ENCODE measurements around the gene CNIH3.

Gene CNIH3

GRCh38 chr1:224616756-224617409 lies 766 bp downstream of the CNIH3 start:
- FAIRE-seq: no peak

- FAIRE-seq: no peak
These were observed 1.6 kb downstream of the CNIH3 start for GRCh38 chr1:224617410-224618355.

GRCh38 chr1:224619209-224619608 lies 3.1 kb downstream of the CNIH3 start:
- FAIRE-seq: no peak

- FAIRE-seq: no peak
These were observed 4.0 kb downstream of the CNIH3 start for GRCh38 chr1:224620105-224620504.

- FAIRE-seq: no peak
These were observed 5.9 kb downstream of the CNIH3 start for GRCh38 chr1:224621813-224622682.

GRCh38 chr1:224622831-224623230 lies 6.7 kb downstream of the CNIH3 start:
- FAIRE-seq: no peak

GRCh38 chr1:224623310-224623714 lies 7.2 kb downstream of the CNIH3 start:
- FAIRE-seq: no peak

GRCh38 chr1:224623743-224624333 lies 7.7 kb downstream of the CNIH3 start:
- no peak for FAIRE-seq

- no peak for FAIRE-seq
These were observed 8.3 kb downstream of the CNIH3 start for GRCh38 chr1:224624432-224624831.

- no peak for FAIRE-seq
These were observed 9.9 kb downstream of the CNIH3 start for GRCh38 chr1:224626042-224626441.

- no peak for FAIRE-seq
These were observed 13.8 kb downstream of the CNIH3 start for GRCh38 chr1:224629965-224630364.

GRCh38 chr1:224631462-224632115 lies 15.5 kb downstream of the CNIH3 start:
- FAIRE-seq: no peak

- no peak for FAIRE-seq
These were observed 16.3 kb downstream of the CNIH3 start for GRCh38 chr1:224632381-224632871.

- FAIRE-seq: no peak
These were observed 16.8 kb downstream of the CNIH3 start for GRCh38 chr1:224632921-224633321.

GRCh38 chr1:224635356-224635755 lies 19.2 kb downstream of the CNIH3 start:
- no peak for FAIRE-seq

GRCh38 chr1:224637515-224637914 lies 21.4 kb downstream of the CNIH3 start:
- FAIRE-seq: no peak

- no peak for FAIRE-seq
These were observed 21.8 kb downstream of the CNIH3 start for GRCh38 chr1:224637936-224638335.

GRCh38 chr1:224639426-224639975 lies 23.4 kb downstream of the CNIH3 start:
- no peak for FAIRE-seq

- no peak for FAIRE-seq
These were observed 23.9 kb downstream of the CNIH3 start for GRCh38 chr1:224640018-224640417.

- FAIRE-seq: no peak
These were observed 24.5 kb downstream of the CNIH3 start for GRCh38 chr1:224640587-224640986.

- no peak for FAIRE-seq
These were observed 24.9 kb downstream of the CNIH3 start for GRCh38 chr1:224641030-224641429.

- no peak for FAIRE-seq
These were observed 27.5 kb downstream of the CNIH3 start for GRCh38 chr1:224643653-224644052.

Measured in colon (tissue), 2 donors.